ENCODE data around the gene TEPSIN.

DNA sequence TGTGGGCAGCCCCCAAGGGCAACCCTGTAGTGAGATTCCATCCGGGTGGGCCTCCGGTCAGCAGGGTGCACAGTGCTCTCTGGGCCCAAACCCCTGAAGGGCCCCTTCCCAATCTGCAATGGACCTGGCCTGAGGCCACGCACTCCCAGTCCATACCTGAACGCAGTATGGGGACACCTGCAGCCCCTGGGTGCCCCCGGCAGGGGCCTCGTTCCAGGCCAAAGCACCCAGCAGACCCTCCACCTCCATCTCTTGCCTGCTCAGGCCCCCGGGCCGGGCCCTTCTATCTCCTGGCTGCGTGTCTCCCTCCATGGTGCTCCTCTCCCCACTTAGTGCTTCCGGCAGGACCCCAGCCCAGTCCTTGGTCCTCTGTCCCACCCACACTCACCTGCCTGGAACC, 55.5 kb downstream of the TEPSIN start:
- TF ChIP-seq, protein P1, sequence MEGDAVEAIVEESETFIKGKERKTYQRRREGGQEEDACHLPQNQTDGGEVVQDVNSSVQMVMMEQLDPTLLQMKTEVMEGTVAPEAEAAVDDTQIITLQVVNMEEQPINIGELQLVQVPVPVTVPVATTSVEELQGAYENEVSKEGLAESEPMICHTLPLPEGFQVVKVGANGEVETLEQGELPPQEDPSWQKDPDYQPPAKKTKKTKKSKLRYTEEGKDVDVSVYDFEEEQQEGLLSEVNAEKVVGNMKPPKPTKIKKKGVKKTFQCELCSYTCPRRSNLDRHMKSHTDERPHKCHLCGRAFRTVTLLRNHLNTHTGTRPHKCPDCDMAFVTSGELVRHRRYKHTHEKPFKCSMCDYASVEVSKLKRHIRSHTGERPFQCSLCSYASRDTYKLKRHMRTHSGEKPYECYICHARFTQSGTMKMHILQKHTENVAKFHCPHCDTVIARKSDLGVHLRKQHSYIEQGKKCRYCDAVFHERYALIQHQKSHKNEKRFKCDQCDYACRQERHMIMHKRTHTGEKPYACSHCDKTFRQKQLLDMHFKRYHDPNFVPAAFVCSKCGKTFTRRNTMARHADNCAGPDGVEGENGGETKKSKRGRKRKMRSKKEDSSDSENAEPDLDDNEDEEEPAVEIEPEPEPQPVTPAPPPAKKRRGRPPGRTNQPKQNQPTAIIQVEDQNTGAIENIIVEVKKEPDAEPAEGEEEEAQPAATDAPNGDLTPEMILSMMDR (conservative IDR thresholded peaks at IDR 0.05), result no peak
- no peak for TF ChIP-seq ZFX (IDR thresholded peaks at IDR 0.05)

All from C4-2B (cell line).